ENCODE data around the gene BRME1. TPM values are rescaled to one million over a fixed set of nuclear protein-coding genes. Genes with fewer than 3 reads are reported as not detected.

BRME1 gene
- total RNA-seq = 1 to 10 TPM; 1.2 to 2.0 TPM
- long read RNA-seq, donor 1 = 0 reads
- long read RNA-seq, donor 2 = 0 reads

- intact Hi-C loops (cut with DNase I) = no loop called here
Measured at GRCh38 chr19:13905634-13906520, at the start of gene BRME1, which contains the start of gene CC2D1A. Gene BRME1 (minus strand): TSS chr19:13906117. CDS start chr19:13904892, 1,225 bp downstream. Gene CC2D1A (plus strand): TSS chr19:13906201. CDS start chr19:13906442, 241 bp downstream.

GRCh38 chr19:13954185-13954584 lies 48.3 kb upstream of the BRME1 start:
- DNase-seq (ENCODE audit: low spot score) = no peak
- intact Hi-C loops (cut with DNase I) = no loop called here

More at GRCh38 chr19:13905634-13906520, at the start of gene BRME1, which contains the start of gene CC2D1A:
- DNase-seq (ENCODE audit: low spot score) = peak; percentile 97

GRCh38 chr19:13952931-13953531 lies 47.1 kb upstream of the BRME1 start:
- no peak for DNase-seq (ENCODE audit: low spot score)
- intact Hi-C loops (cut with DNase I) = loop anchor here in 1 of 2 donors (1.0 kb wide), 2 partner anchors 21 to 35 kb away; no protein-coding TSS in a partner anchor

- DNase-seq (ENCODE audit: low spot score) = peak; percentile 100
- intact Hi-C loops (cut with DNase I) = loop anchor here in 1 of 2 donors (1.0 kb wide), 2 partner anchors 22 to 34 kb away; no protein-coding TSS in a partner anchor
Measured at GRCh38 chr19:13952154-13952930, 46.4 kb upstream of the BRME1 start, which contains the start of gene DCAF15. Gene DCAF15 (plus strand): TSS chr19:13952509. CDS start chr19:13952513, 4 bp downstream.

GRCh38 chr19:13951799-13952153 lies 45.9 kb upstream of the BRME1 start:
- intact Hi-C loops (cut with DNase I) = loop anchor here in 1 of 2 donors (1.0 kb wide), 2 partner anchors 23 to 33 kb away; no protein-coding TSS in a partner anchor
- no peak for DNase-seq (ENCODE audit: low spot score)

GRCh38 chr19:13951043-13951442 lies 45.1 kb upstream of the BRME1 start:
- intact Hi-C loops (cut with DNase I) = no loop called here
- no peak for DNase-seq (ENCODE audit: low spot score)

GRCh38 chr19:13946414-13946813 lies 40.5 kb upstream of the BRME1 start:
- intact Hi-C loops (cut with DNase I) = no loop called here
- DNase-seq (ENCODE audit: low spot score) = no peak

GRCh38 chr19:13942023-13942684 lies 36.2 kb upstream of the BRME1 start:
- intact Hi-C loops (cut with DNase I) = no loop called here
- no peak for DNase-seq (ENCODE audit: low spot score)

GRCh38 chr19:13938301-13939064 lies 32.6 kb upstream of the BRME1 start, which contains the start of gene PODNL1:
Gene PODNL1 (minus strand): TSS chr19:13938417. CDS start chr19:13938181, 236 bp downstream.
- DNase-seq (ENCODE audit: low spot score) = no peak
- intact Hi-C loops (cut with DNase I) = no loop called here

GRCh38 chr19:13937479-13938300 lies 31.8 kb upstream of the BRME1 start:
- no peak for DNase-seq (ENCODE audit: low spot score)
- intact Hi-C loops (cut with DNase I) = no loop called here

GRCh38 chr19:13935765-13936510 lies 30.0 kb upstream of the BRME1 start:
- intact Hi-C loops (cut with DNase I) = no loop called here
- no peak for DNase-seq (ENCODE audit: low spot score)

GRCh38 chr19:13934785-13935109 lies 28.8 kb upstream of the BRME1 start:
- no peak for DNase-seq (ENCODE audit: low spot score)
- intact Hi-C loops (cut with DNase I) = no loop called here

- intact Hi-C loops (cut with DNase I) = no loop called here
- no peak for DNase-seq (ENCODE audit: low spot score)
Measured at GRCh38 chr19:13932911-13933393, 27.0 kb upstream of the BRME1 start.

GRCh38 chr19:13932149-13932637 lies 26.3 kb upstream of the BRME1 start:
- intact Hi-C loops (cut with DNase I) = no loop called here
- no peak for DNase-seq (ENCODE audit: low spot score)

- intact Hi-C loops (cut with DNase I) = no loop called here
- DNase-seq (ENCODE audit: low spot score) = no peak
Measured at GRCh38 chr19:13931391-13932148, 25.7 kb upstream of the BRME1 start.

- intact Hi-C loops (cut with DNase I) = no loop called here
- DNase-seq (ENCODE audit: low spot score) = no peak
Measured at GRCh38 chr19:13930402-13930801, 24.5 kb upstream of the BRME1 start.
